ENCODE results near the gene STAT5B.
"Not testable (repeated sequence)": the region's sequence is repeated elsewhere in the genome, so short reads cannot be mapped to it uniquely, and the experiment has no call there.

Gene STAT5B

DNA sequence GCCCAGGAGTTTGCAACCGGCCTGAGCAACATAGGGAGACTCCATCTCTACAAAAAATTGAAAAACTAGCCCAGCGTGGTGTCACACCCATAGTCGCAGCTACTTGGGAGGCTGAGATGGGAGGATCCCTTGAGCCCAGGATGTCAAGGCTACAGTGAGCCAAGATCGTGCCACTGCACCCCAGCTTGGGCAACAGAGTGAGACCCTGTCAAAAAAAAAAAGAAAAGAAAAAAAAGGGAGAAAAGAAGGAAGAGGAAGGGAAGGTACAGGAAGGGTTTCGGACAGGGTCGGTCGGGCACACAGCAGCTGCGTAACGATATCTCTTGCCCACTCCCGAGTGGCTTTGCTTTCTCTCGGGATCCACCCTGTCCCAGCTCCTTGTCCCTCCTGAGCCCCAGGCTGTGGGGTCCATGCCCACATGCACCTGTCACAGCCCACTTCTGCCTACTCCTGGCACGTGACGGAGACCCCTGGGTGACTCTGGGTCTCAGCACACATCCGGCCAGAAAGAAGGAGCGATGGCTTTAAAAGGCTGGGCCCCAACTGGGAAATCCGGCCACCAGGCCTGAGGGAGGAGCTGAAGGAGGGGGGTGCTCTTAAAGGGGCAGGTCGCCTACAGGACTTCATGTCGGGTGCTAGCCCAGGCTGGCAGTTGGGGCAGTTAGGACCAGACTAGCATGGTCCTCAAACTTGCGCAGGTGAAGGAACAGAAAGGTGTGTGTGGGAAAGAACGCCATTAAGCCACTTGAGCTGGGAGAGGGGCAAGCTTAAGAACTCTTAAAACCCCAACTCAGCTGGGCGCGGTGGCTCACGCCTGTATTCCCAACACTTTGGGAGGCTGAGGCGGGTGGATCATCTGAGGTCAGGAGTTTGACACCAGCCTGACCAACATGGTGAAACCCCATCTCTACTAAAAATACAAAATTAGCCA is 82.0 kb downstream of the STAT5B start, which contains the start of gene GHDC:
GHDC (minus strand) TSS at position 526 of the 931 bp plus-strand sequence. CDS start 913 bp downstream, outside the sequence.
- DNase-seq (ENCODE audit: low read depth, low spot score): peak; percentile 32

DNA sequence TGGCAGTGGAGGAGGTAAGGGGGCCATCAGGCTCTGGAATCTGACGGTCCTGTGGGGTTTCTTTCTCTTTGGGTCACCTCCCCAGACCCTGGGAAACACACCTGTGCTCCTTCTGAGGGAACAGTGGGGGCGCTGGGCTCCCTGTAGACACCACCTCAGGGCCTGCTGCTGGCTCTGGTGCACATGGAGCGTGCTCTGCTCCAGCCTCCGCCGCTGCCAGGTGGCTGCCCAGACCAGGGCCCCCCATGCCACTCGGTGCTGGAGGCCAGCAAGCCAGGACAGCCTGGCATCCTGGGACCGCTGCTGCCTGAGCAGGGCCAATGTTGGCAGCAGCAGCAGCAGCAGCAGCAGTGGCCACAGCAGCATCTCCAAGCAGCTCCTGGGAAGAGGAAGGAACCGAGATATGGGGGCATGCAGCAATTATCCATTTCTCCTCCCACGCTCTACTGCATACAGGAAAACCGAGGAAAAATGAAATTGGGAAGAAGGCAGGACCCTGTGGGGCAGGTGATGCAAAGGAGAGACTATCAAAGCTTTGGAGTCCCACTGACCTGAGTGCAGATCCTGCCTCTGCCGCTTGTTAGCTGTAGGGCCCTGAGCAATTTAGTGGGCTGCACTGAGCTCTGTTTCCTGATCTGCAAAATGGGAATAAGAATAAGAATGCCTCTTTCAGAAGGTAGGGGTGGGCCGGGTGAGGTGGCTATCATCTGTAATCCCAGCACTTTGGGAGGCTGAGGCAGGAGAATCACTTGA is 82.8 kb downstream of the STAT5B start:
- DNase-seq (ENCODE audit: low read depth, low spot score): no peak

DNA sequence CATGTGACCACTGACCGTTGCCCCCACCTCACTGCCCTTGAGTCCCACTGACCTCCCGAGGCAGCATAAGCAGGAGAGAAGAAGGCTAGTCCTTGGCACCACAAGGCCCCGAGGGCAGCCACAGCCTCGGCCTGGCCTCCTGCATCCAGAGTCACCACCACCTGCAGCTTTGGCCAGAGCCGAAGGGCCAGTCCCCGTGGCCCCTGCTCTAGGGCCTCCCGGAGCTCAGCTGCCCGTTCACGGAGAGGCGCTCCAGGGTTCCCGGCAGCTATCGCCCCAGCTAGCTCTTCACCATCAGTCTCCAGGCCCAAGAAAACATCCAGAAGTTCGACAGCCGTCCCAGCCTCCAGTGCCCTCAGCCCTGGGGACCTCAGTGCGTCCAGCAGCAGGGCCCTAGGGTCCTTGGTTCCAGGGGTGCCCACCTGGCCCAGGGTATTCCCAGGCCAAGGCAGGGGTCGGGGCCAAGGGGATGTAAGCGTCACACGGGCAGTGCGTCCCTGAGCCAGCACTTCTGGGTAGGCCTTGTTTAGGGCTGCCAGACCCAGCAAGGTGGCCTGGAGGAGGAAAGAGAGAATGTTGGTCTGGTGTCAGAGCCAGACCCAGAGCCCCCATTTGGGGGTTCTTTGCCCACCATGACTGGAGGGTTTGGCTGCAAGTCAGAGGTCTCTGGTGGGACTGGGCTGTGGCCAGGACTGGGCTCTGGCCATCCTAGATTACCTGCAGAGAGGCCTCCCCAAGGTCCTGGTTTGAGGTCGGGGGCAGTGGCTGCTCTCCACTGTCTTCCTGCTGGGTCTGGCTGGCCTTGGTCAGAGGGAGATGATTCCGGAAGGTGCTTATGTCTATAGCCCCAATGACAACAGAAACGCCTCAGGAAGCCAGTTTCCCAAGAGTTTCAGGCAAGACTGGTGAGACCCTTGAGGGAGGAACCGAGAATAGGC is 83.7 kb downstream of the STAT5B start:
- no peak for DNase-seq (ENCODE audit: low read depth, low spot score)

DNA sequence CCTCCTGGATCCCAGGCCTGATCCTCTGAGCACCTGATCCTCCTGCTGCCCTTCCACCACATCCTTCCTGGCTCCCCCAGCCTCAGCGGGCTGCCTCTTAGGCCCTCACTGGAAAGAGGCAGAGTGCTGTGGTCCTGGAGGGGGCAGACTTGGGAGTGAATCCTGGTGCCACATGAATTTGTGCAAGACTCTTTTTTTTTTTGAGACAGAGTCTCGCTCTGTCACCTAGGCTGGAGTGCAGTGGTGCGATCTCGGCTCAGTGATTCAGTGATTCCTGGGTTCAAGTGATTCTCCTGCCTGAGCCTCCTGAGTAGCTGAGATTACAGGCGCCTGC is 84.9 kb downstream of the STAT5B start:
- no peak for DNase-seq (ENCODE audit: low read depth, low spot score)

DNA sequence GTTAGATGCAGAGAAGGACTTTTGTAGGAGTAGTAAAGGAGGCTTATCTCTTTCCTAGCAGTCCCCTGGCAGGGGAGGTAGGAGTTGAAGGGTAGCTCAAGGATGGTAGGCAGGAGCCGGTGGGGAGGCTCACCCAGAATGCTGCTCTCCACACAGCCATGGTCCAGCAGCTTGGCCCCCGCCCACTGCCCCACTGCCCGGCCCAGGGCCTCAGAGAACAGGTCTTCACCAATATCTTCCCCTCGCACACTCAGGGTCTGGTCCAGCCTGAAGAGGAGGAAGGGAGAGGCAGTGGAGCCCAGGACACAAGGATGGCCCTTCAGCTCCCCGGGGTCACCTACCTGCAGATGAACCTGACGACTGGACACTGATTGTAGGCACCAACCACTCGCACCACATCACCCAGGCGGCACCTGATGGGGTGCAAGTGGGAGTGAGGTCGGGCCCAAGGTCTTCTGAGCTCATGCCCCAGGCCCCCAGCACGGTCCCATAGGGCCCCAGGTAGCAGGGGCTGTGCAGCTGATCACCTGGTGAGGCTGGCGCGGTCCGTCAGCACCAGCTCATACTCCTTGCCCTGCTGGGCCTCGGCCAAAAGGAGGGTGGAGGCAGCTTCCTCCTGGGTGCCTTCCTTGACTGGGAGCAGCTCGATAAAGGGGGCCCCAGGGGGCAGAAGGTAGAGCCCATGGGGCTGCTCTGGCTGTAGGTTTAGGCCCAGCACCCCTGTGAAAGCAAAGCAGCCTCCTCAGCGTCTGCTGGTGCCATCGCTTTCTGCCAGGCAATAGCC is 85.5 kb downstream of the STAT5B start:
- DNase-seq (ENCODE audit: low read depth, low spot score): no peak

DNA sequence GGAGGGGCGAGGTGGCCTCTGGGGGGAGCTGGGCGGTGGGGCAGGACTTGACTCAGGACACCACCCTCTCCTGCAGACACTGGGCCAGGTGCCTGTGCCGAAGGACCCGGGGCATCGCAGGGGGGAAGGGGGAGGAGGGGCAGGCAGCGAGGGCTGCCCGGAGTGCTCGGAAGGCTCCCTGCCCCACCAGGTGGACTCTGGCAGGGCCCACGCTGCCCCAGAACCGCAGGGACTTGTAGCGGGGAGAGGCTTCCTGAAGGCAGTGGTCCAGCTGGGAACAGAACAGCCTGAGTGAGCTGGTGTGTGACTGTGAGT is 86.6 kb downstream of the STAT5B start:
- DNase-seq (ENCODE audit: low read depth, low spot score): no peak

DNA sequence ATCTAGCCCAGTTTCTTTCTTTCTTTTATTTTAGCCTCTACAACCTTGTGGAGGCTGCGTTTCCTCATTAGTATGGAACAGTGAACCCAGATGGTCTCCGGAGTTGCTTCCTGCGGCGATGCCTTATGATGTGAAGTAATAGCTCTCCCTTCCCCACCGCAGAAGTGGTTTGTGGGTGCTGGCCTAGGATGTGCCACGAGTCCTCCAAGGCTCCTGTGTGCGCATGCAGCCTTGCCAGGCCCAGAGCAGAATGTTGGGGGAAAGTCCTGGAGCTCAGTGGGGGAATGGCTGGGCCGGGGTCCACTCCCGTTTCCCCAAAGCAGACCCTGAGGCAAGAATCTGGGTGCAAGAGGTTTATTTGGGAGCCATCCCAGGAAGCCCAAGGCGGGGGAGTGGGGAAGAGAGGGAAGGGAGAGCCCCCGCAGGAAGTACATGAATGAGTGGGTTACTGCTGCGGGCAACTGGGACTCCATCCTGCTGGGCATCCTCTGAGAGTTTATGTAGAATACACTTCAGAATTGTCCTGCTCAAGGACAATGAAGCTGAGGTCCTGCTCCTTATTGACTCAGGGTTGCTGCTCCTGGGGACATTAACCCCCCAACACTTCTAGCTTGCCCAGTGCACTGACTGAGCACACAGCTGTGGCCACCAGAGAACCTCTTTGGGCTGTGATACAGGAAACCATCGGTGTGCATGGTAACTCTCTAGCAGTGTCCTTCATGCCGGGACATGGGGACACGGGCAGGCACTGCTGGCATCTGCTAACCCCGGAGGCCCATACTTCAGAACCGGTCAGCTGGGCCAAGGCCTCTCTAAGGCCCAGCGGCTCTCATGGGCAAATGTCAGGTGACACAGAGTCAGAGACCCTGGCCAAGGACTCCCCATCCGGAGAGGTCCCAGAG is 87.2 kb downstream of the STAT5B start:
- DNase-seq (ENCODE audit: low read depth, low spot score): no peak

DNA sequence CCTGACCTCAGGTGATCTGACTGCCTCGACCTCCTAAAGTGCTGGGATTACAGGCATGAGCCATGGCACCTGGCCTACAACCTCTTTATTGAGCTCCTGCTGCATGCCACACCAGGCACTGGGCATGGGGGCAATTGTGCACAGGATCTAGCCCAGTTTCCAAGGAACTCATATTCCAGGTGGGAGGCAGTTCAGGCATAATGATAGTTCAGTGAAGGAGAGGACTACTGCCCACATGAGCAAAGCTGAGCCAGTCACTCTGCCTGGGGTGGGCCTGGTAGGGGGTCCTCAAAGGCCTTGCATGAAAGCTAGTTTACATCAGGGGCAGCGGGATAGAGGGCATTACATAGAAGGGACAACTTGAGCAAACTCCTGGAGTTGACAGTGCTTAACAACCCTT is 88.4 kb downstream of the STAT5B start:
- no peak for DNase-seq (ENCODE audit: low read depth, low spot score)

DNA sequence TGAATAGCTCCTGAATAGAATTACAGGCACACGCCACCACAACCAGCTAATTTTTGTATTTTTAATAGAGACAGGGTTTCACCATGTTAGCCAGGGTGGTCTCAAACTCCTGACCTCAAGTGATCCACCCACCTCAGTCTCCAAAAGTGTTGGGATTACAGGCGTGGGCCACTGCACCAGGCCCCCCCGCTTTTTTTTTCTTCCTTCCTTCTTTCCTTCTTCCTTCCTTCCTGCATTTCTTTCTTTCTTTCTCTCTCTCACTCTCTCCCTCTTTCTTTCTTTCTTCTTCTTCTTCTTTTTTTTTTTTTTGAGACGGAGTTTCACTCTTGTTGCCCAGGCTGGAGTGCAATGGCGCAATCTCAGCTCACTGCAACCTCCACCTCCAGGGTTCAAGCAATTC is 90.0 kb downstream of the STAT5B start:
- DNase-seq (ENCODE audit: low read depth, low spot score): not testable (repeated sequence)

DNA sequence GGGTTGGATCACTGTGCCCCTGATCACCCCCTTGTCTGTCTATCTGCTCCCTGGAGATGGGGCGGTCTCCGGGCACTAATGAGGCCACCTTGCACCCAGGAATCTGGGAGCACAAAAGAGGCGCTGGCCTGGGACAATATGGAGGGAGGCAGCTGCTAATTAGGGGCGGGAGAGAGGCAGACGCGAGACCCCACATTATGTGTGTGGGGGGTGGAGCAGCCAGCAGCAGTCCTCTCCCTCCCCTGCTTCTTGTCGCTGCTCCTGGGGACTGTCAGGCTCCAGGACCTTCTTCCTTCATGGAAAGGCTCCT is 90.6 kb downstream of the STAT5B start:
- no peak for DNase-seq (ENCODE audit: low read depth, low spot score)

DNA sequence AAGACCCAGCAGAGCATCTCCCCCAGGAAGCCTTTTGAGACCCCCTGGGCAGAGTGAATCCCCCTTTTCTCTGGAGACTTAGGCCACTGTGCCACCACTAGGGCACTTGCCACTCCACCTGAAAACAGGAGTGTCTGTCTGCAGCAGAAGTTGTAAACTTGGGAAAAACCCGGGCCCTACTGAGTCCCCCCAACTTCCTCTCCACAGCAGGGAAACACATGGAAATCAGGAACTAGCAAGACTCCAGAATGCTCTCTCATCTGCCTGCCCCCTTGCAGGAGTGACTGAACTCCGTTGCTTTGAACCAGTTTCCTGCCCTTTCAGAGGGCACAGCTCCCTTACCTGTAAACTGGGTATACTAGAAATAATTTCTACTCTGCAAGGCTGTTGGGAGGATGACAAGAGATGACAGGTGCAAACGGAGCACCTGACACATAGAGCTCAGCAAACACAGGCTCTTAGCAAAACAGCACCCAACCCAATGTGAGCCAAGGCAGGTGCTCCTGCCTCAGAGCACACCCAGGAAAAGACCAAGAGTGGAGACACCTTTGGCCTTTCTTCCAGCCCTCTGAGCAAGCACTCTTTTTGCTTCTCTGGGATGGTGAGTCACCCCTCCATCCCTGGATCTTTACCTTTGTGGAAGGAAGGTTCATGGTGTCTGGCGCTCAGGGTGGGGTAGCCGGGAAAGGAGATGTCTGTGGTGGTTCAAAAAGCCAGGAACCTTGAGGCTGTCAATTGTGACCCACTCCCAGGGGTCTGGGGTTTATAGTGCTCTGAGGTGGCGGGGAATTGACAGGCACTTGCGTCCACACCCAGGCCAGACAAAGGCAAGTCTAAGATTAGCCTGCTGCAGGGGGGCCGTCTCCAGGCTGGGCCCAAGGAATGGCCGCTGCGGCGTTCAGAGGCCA is 91.2 kb downstream of the STAT5B start, which contains the start of gene HCRT:
HCRT (minus strand) TSS at position 740 of the 908 bp plus-strand sequence; CDS start at position 653, 87 bp downstream.
- DNase-seq (ENCODE audit: low read depth, low spot score): no peak

DNA sequence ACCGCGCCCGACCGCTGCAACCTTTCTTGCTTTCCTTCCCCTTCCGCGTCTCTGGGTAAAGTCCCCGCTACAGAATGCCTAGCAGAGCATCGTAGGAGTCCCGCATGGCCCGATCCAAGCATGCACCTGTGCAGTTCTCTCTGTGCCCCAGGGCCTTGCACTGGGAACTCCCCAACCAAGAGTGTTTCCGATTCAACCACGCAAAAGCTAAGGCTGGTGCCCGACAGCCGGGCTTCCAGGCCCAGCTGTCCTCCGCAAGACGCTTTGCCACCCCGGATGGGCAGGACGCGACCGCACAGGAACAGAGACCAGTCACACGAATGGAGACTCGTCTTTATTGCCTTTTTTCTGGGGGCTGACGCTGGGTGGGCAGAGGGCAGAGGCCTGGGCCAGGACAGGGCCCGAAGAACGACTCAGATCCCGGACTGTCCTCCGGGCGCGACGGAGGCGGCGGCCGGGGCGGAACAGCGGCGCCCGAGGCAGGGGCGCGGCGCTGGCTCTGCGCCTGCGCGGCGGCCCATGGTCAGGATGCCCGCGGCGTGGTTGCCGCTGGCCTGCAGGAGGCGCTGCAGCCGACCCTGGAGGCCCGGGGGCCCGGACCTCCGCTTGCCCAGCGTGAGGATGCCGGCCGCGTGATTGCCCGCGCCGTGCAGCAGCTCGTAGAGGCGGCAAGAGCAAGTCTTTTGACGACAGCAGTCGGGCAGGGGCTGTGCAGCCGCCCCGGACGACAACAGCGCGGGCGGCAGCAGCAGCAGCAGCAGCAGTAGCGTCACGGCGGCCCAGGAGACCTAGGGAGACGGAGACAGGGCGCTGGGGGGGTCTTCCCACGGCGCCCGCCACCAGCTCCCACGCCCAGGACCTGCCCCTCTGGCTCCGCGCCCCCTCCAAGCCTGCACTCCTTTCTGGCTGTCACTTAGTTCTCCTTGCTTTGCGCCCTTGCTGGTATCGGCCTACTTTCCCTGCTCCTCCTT is 92.2 kb downstream of the STAT5B start:
- DNase-seq (ENCODE audit: low read depth, low spot score): peak; percentile 17

DNA sequence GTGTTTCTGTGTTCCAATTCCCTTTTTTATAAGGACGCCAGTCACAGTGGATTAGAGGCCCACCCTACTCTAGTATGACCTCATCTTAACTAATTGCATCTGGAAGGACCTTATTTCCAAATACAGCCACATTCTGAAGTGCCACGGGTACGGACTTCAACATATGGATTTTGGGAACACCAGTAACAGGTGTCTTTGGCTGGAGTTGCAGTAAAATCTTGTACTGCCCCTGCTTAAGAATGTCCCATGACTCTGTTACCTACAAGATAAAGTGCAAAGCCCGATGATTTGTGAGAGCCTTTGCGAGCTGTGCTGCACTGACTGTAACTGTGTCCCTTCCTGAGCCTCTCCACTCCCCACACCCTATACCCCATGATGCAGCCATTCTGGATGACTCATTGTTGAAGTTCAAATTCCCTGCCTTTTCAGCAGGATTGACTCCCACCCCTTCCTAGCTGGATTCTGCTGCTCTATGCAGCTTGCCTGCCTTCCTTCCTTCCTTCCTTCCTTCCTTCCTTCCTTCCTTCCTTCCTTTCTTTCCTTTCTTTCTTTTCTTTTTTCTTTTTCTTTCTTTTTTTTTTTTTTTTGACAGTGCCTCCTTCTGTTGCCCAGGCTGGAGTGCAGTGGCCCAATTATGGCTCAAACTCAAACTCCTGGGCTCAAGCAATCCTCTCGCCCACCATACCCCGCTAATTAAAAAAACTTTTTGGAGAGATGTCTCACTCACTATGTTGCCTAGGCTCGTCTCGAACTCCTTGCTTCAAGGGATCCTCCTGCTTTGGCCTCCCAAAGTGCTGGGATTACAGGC is 93.1 kb downstream of the STAT5B start:
- no peak for DNase-seq (ENCODE audit: low read depth, low spot score)

DNA sequence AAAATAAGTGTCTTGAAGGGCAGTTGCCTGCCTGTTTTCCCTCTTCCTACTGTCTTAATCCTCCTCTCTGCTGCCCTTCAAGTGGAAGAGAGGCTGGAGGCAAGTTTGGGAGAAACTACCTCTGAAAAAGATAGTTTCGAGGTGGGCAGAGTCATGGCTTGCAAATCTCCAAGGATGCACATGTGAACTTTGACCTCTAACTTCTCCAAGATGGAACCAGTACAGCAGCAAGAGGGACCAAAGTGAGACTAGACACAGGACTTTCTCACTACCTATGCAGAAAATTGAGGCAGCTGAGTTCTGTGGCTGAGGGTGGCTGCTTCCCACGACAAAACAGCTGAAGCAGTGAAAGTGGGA is 94.4 kb downstream of the STAT5B start:
- no peak for DNase-seq (ENCODE audit: low read depth, low spot score)

DNA sequence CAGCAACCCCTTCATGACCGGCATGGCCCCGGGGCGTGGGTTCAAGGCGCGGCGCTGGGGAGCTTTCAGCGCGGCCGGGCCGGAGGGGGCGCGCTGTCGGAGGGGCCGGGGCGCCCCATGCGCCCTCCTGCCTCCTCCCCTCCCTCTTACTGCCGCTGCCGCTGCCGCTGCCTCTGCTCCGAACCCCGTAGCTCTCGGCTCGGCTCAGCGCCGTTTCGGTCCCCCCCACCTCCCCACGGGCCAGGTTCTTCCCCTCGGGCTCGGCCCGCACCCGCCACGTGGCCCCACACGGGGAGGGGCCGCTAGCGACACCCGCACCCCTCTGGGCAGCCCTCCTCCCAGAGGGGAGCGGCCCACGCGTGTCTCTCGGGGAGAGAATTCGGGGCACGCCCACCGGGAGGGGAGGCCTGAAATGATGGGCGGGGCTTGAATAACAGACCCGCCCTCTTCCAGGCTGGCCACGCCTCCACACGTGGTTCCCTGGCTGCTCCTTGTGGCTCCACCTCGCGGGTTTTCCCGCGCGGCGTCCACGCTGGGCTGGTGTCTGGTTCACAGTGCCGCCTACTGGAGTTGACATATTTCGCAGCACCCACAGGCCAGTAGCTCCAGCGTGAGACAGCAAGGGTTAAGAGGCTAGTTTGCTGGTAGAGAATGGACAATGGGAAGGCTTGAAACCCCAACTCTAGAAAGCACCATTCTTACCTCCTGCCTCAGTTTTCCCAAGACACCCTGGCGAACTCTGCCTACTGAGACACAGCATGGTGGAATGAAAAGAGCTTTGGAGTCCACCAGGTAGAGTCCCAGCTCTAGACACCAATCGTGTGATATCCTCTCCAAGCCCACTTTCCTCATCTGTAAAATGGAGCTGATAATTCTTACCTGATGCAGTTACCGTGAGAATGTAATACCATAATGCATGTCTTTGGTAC is 95.0 kb downstream of the STAT5B start, which contains the start of gene KCNH4:
KCNH4 (minus strand) TSS at position 221 of the 929 bp plus-strand sequence; CDS start at position 24, 197 bp downstream.
- DNase-seq (ENCODE audit: low read depth, low spot score): no peak

DNA sequence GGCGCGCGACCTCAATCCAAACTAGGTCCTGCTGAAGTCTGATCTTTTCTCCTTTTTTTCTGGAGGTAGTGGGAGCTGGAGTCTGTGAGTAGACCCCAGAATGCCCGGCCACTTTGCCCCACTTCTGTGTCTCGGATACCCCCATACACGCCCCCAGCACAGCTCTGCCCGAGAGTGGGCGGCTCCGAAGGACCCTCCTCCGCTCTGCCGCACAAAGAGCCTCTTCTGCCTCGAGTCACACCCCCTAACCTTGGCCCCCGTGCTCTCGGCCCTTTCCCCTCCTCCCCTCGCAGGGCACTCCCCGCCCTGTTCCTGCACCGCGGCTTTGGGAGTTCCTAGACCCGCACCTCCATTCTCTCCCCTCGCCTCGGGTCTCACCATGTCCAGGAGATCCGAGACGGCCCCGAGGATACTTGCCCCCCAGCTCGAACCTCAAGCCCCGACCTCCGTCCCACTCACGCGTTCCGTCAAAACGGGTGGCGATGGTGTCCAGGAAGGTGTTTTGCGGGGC is 95.7 kb downstream of the STAT5B start:
- DNase-seq (ENCODE audit: low read depth, low spot score): no peak
